ENCODE results near the gene GADL1.
A peak's percentile ranks its signal among the peaks of the same experiment; 100 is the strongest.

GADL1 gene

GRCh38 chr3:30847592-30847991, 46.9 kb downstream of the GADL1 start:
- no peak for TF ChIP-seq CTCF (conservative IDR thresholded peaks at IDR 0.05; ENCODE audit: low read depth, low read length)
- no peak for DNase-seq (ENCODE audit: low read depth)
- H3K4me3 ChIP-seq (ENCODE audit: low read length): no peak overlapping the region

GRCh38 chr3:30845606-30846005, 48.9 kb downstream of the GADL1 start:
- DNase-seq (ENCODE audit: low read depth): no peak
- H3K4me3 ChIP-seq (ENCODE audit: low read length): no peak overlapping the region
- TF ChIP-seq CTCF (conservative IDR thresholded peaks at IDR 0.05; ENCODE audit: low read depth, low read length): no peak

- TF ChIP-seq CTCF (conservative IDR thresholded peaks at IDR 0.05; ENCODE audit: low read depth, low read length): no peak
- H3K4me3 ChIP-seq (ENCODE audit: low read length): no peak overlapping the region
- DNase-seq (ENCODE audit: low read depth): no peak
These were observed 50.6 kb downstream of the GADL1 start for GRCh38 chr3:30843877-30844276.

GRCh38 chr3:30836141-30836540, 58.3 kb downstream of the GADL1 start:
- DNase-seq (ENCODE audit: low read depth): no peak
- TF ChIP-seq CTCF (conservative IDR thresholded peaks at IDR 0.05; ENCODE audit: low read depth, low read length): no peak
- H3K4me3 ChIP-seq (ENCODE audit: low read length): no peak overlapping the region

GRCh38 chr3:30835667-30836066, 58.8 kb downstream of the GADL1 start:
- no peak for DNase-seq (ENCODE audit: low read depth)
- no peak for TF ChIP-seq CTCF (conservative IDR thresholded peaks at IDR 0.05; ENCODE audit: low read depth, low read length)

GRCh38 chr3:30832961-30833575, 61.4 kb downstream of the GADL1 start:
- TF ChIP-seq CTCF (conservative IDR thresholded peaks at IDR 0.05; ENCODE audit: low read depth, low read length): no peak
- peak; percentile 34 for DNase-seq (ENCODE audit: low read depth)
- no peak overlapping the region for H3K4me3 ChIP-seq (ENCODE audit: low read length)

More at GRCh38 chr3:30835667-30836066, 58.8 kb downstream of the GADL1 start:
- H3K4me3 ChIP-seq (ENCODE audit: low read length): no peak overlapping the region

- no peak overlapping the region for H3K4me3 ChIP-seq (ENCODE audit: low read length)
- DNase-seq (ENCODE audit: low read depth): no peak
These were observed 67.4 kb downstream of the GADL1 start for GRCh38 chr3:30827080-30827479.

More at GRCh38 chr3:30827080-30827479, 67.4 kb downstream of the GADL1 start:
- TF ChIP-seq CTCF (conservative IDR thresholded peaks at IDR 0.05; ENCODE audit: low read depth, low read length): no peak
